GM12873 (cell line): Measurements from ENCODE around the gene GPC3.

Experiments used
- CTCF ChIP-seq: IDR thresholded peaks from 2 replicates; pipeline ENCODE4 v1.5.1; 2012; ENCODE audit warnings: low read depth, mild to moderate bottlenecking, moderate library complexity, low read length, control low read depth; ENCODE audit not compliant: insufficient read depth; ENCODE audit errors: missing control alignments

GPC3 gene

GRCh38 chrX:133924548-133924947, 60.8 kb downstream of the GPC3 start:
- TF ChIP-seq CTCF, result no peak

- no peak for TF ChIP-seq CTCF
Observed at GRCh38 chrX:133923548-133923947, 61.8 kb downstream of the GPC3 start.

- no peak for TF ChIP-seq CTCF
Observed at GRCh38 chrX:133923113-133923512, 62.3 kb downstream of the GPC3 start.

- no peak for TF ChIP-seq CTCF
Observed at GRCh38 chrX:133922390-133922771, 63.0 kb downstream of the GPC3 start.

- TF ChIP-seq CTCF, result peak; percentile 70
Observed at GRCh38 chrX:133921764-133922389, 63.5 kb downstream of the GPC3 start.

GRCh38 chrX:133921086-133921485, 64.3 kb downstream of the GPC3 start:
- TF ChIP-seq CTCF, result no peak

GRCh38 chrX:133918361-133918771, 67.0 kb downstream of the GPC3 start:
- no peak for TF ChIP-seq CTCF
